HG03354 (cell line): ENCODE data around the gene RASL10A.

Source experiments
- ATAC-seq: cut with Tn5 transposase; IDR thresholded peaks from one replicate; pipeline ENCODE4 v1.9.1; 2021; ENCODE audit warnings: mild to moderate bottlenecking; ENCODE audit not compliant: unreplicated experiment, poor library complexity, severe bottlenecking

RASL10A gene

GRCh38 chr22:29308148-29308790 is 7.2 kb downstream of the RASL10A start:
- ATAC-seq: no peak

DNA sequence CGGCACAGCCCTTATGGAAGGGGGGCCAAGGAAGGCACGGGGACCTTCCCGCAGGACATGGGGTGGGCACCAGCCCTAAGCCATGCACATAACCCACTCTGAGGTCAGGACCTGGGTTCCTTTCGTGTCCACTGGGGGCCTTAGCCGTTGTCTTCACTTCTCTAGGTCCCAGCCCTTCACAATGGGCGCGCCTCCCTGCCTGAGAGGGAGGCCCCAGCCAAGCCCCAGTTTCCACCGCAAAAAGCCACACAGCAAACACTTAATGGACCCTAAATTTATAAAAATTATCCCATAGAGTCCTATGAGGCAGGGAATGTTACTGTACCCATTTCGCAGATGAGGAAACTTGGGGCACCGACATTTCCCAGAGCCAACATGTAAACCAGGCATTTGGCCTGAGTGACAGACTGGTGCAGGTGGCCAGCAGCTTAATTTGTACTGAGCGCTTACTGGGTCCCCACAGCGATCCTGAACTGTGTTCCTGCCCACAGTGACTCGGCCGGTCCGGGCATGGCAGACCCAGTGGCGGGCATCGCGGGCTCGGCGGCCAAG is 7.8 kb downstream of the RASL10A start:
- no peak for ATAC-seq

DNA sequence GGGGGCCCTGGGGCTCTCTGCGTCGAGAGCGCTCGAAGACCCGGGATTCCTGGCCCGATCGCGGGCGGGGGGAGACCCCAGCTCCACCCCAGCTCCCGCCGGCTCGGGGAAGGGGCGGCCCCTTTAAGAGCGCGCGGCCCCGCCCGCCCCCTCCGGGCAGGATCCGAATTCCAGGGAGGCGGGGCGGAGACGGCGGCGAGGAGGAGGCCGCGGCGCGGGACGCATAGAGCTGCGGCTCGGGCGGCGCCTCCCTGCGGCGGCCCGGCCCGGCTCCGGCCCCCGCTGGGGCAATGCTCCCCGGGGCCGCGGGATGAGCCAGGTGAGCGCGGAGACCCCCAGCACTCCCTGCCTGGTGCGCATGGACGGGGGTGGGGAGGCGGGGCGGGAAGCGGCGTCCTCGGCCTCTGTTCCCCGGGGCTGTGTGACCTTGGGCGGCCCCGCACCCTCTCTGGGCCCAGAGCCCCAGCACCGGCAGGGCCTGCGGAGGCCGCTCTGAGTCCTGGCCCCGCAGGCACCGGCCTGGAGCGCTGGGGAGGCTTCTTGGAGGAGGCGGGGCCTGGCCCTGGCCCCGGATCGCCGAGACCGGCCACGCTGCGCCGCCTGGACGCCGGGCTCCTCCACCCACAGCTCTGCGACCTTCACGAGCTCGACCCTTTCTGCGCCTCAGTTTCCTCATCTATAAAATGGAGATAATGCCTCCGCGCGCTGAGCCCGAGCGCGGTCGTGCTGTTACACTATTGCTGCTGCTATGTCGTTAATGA is 8.5 kb downstream of the RASL10A start:
- no peak for ATAC-seq

DNA sequence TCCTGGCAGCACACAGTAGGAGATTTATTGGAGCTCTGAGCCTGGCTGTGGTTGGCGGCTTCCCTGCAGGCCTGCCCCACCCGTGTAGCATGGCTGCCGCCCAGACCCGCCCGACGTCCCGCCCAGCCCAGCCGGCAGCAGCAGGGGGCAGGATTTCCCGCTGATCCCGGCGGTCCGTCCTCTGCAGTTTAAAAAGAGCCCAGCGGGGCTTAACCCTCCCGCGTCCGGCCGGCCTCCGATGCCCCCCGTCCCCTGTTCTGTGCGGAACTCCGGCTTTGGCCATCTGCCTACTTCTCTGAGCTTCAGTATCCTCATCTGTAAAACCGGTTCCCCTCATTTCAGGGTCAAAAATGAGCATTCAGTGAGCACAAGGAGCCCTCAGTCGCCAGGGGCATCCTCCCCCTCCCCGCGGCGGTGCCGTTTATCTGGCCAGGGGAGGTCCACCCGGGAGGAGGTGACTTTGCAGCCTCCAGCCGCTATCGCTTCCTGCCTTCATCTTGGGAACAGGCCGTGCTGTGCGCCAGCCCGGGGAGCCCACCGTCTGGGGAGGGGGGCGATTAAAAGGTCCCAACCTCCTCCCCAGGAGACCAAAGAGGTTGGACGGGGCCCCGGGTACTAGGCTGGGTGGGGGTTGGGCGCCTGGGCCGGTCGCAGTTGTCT is 9.2 kb downstream of the RASL10A start, which contains the start of gene GAS2L1:
TSS of gene GAS2L1 (plus strand) at position 476 of the 660 bp plus-strand sequence. CDS start 1,456 bp downstream, outside the sequence.
- no peak for ATAC-seq

GRCh38 chr22:29305836-29306174 is 9.7 kb downstream of the RASL10A start:
- ATAC-seq: no peak

DNA sequence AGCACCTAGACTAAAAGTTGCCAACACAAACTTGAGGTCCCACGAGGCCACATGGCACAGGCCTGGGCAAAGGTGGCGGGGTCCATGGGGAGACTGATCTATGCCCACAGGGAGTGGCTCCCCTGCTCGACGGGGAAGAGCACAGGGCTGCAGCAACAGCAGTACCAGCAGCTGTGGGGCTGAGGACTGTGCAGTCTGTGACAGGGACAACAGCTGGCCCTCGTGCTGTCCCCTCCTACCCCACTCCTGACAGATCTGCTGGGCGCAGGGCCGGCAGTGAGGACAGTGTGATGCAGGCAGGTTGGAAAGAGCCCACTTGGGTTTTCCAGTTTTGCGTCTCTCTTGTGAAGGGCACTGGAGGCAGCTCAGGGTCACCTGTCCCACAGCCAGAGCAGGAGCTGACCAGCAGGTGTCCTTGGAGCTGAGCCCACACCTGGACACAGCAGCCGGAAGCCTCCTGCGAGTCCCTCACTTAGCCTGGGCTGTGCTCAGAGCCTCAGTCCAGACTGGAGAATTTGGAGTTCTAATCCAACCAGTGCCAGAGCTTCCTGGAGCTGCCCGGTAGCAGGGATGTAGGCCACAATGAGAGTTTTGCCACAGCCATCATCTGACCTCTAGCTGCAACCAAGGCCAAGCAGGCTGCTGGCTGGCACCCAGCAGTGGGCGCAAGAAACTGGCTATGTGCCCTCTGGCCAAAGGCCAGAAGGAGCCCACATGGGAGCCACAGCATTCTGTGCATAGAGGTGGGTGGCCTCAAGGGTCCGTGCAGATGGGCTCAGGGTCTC is 12.6 kb downstream of the RASL10A start:
- ATAC-seq: no peak

- no peak for ATAC-seq
These were observed 13.2 kb downstream of the RASL10A start for GRCh38 chr22:29302402-29302680.

- no peak for ATAC-seq
These were observed 13.6 kb downstream of the RASL10A start for GRCh38 chr22:29301716-29302401.

- ATAC-seq: no peak
These were observed 14.5 kb downstream of the RASL10A start for GRCh38 chr22:29300807-29301601.

GRCh38 chr22:29300467-29300806 is 15.1 kb downstream of the RASL10A start:
- ATAC-seq: no peak

DNA sequence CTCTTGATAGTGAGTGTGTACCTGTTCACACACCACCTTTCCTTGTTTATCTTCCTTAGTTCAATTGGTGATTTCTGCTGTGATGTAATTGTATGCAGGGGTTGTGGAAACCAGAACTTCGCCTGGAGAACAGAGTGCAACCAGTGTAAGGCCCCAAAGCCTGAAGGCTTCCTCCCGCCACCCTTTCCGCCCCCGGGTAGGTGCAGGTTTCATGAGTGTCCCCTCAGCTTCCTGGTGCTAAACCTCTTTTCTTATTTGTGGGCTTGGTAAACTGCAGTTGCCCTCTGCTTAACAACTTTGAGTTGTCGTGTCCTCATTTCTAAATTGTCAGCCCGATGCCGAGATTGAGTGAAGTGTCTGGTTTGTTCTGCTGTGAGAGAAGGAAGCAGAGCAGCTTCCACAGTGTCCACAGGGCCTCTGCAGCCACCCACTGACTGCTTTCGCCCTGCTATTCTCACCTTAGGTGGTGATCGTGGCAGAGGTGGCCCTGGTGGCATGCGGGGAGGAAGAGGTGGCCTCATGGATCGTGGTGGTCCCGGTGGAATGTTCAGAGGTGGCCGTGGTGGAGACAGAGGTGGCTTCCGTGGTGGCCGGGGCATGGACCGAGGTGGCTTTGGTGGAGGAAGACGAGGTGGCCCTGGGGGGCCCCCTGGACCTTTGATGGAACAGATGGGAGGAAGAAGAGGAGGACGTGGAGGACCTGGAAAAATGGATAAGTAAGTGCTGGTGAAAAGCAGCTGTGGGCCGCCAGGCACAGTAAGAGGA is 16.2 kb downstream of the RASL10A start:
- ATAC-seq: no peak

DNA sequence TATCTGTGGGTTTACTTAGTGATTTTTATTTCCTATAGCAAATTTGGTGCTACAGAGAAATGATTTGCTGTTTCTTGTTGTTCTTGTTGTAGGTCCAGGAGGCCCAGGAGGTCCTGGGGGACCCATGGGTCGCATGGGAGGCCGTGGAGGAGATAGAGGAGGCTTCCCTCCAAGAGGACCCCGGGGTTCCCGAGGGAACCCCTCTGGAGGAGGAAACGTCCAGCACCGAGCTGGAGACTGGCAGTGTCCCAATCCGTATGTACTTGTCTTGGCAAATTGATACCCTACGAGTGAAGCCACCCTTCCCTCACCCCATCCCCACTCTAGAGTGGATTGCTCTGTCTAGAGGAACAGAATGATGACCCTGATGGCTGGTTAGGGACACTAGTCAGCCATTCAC is 16.9 kb downstream of the RASL10A start:
- ATAC-seq: no peak

- ATAC-seq: no peak
These were observed 23.1 kb downstream of the RASL10A start for GRCh38 chr22:29292379-29292778.

- ATAC-seq: no peak
These were observed 24.3 kb downstream of the RASL10A start for GRCh38 chr22:29291215-29291614.

DNA sequence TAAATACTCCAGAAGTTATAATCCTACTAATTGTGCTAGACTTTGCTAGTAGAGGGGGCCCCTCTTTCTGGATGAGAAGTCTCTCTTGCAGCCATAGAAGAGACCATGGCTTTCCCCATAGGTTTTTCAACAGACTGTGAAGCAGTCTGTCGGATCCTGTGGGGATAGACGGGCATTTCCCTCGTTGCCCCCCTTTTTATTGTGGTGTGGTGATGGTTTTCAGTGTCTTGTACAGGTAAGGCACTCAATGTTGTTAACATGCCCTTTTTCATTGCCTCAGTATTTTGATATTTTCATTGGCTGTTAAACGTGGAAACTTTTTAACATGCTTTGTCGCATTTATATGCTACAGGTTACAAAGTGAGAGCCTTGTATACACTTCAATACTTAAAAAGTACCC is 25.4 kb downstream of the RASL10A start:
- ATAC-seq: no peak

- ATAC-seq: no peak
These were observed 26.7 kb downstream of the RASL10A start for GRCh38 chr22:29288837-29289236.

DNA sequence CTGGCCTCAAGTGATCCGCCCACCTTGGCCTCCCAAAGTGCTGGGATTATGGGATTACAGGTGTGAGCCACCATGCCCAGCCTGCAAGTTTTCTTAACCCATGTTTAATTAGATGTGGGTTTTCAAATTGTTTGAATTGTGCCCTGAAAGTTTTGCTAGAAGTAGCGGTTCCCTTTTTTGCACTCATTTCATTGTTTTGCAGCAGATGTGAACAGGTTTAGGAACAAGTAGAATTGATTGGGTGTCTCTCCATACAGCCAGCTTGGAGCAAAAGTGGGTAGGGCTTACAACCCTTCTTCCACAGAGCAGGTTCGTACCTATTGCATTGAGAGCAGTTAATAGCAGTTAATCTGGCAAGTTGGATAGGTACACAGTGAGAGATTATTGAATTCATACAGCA is 31.3 kb downstream of the RASL10A start:
- ATAC-seq: no peak

GRCh38 chr22:29277927-29278326 is 37.6 kb downstream of the RASL10A start:
- ATAC-seq: no peak
